Stimulated activated CD4-positive, alpha-beta T cell treated with anti-CD3 and anti-CD28 coated beads, Interleukin-12 subunit alpha, Interleukin-12 subunit beta, amount 100 ng/mL, for 24 hours (primary cell): ENCODE measurements around the gene PROM2.
"Not testable (repeated sequence)": the region's sequence is repeated elsewhere in the genome, so short reads cannot be mapped to it uniquely, and the experiment has no call there.

Experiments used
- DNase-seq, 2 experiments: peaks; one replicate each; pipeline ENCODE4 v3.0.0-alpha.2; 2020; ENCODE audit warnings: low read depth in 2 of 2

Gene PROM2

DNA sequence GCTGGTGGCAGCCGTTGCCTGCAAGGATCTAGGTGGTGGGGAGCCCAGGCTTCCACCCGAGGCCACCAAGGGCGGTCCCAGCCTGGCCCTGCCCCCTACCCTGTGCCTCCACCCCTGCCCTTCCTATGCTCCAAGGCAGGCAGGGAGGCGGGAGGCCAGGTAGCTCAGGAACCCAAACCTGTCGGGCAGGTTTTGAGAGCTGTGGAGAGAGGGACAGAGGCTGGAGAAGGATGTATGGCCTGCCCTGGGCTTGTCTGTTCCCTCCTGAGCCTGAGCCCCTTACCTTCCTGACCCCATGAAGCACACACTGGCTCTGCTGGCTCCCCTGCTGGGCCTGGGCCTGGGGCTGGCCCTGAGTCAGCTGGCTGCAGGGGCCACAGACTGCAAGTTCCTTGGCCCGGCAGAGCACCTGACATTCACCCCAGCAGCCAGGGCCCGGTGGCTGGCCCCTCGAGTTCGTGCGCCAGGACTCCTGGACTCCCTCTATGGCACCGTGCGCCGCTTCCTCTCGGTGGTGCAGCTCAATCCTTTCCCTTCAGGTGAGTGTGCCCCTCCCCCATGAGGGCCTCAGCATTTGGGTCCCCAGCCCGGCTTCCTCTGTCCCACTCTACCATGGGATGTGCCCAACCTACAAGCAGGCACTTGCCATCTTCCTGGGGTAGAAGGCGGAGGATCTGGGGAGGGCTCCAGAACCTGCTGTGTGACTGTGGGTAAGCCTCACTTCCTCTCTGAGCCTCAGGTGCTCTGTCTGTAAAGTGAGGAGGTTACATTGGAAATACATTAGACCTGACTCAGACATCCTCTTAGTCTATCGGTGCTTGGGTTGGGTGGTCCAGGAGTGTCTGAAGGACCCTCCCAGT is at the start of gene PROM2:
PROM2 (plus strand) TSS at position 159 of the 860 bp plus-strand sequence; CDS start at position 296, 137 bp downstream.
- DNase-seq: no peak

DNA sequence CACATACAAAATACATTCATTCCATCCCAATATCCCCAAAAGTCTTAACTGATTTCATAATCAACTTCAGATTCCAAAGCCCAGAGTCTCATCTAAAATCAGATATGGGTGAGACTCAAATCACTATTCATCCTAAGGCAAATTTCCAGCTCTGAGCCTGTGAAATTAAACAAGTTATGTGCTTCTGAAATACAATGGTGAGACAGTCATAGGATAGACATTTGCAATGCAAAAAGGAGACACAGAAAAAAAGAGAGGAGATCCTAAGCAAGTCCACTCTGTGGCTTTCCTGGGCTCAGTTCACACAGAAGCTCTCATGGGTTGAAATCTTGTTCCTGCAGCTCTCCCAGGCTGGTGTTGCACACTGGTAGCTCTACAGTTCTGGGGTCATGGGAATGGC is 48.6 kb upstream of the PROM2 start:
- no peak for DNase-seq

- peak in 1 of 2 experiments; percentile 42 for DNase-seq
Observed at GRCh38 chr2:95231723-95232122, 42.5 kb upstream of the PROM2 start.

GRCh38 chr2:95232232-95232631 is 42.0 kb upstream of the PROM2 start:
- DNase-seq: no peak

- no peak for DNase-seq
Observed at GRCh38 chr2:95234286-95234785, 39.9 kb upstream of the PROM2 start.

DNA sequence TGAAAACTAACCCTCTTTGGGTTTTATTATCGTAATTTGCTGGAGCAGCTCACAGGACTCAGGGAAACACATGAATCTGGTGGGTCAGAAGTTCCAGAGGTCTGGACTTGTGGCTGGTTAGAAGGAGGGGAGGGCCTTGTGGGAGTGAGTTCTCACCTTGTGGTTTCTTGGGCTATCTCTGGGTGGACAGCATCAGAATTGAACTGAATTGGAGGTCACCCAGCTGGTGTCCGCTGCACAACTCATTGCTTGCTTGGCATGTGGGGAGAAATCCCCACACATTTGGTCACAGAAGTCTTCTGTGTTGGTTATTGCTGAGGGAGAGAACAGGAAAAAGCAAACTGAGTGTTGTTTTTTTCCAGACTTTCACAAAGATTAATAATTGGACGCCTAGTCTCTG is 39.4 kb upstream of the PROM2 start:
- DNase-seq: no peak

DNA sequence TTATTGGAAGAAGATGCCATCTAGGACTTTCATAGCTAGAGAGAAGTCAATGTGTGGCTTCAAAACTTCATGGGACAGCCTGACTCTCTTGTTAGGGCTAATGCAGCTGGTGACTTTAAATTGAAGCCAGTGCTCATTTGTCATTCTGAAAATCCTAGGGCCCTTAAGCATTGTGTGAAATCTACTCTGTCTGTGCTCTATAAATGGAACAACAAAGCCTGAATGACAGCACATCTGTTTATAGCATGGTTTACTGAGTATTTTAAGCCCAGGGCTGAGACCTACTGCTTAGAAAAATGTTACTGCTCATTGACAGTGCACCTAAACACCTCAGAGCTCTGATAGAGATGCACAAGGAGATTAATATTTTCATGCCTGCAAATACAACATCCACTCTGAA is 36.1 kb upstream of the PROM2 start:
- DNase-seq: no peak

- DNase-seq: no peak
Observed at GRCh38 chr2:95240091-95240490, 34.2 kb upstream of the PROM2 start.

GRCh38 chr2:95240556-95240955 is 33.7 kb upstream of the PROM2 start:
- no peak for DNase-seq

GRCh38 chr2:95242084-95242483 is 32.2 kb upstream of the PROM2 start:
- not testable (repeated sequence) for DNase-seq

DNA sequence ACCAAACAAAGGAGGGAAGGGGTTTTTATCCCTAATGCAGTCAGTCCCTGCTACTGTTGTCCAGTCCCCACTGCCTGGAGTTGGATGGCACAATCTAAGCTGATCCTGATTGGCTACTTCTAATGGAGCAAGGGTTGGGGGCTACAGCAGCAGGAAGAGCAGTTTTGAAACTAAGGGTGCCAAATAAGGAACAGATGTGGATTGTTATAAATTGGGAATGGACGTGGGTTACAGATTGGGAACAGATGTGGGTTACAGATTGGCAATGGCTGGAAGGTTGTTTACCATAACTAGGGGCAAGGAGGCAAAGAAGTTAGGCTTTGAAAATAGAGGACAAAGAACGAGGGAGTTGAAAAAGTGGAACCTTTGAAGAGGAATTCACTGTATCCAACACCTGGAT is 16.0 kb upstream of the PROM2 start:
- DNase-seq: no peak

- DNase-seq: no peak
Observed at GRCh38 chr2:95260028-95261023, 13.9 kb upstream of the PROM2 start.

GRCh38 chr2:95261602-95262001 is 12.6 kb upstream of the PROM2 start:
- DNase-seq: no peak

DNA sequence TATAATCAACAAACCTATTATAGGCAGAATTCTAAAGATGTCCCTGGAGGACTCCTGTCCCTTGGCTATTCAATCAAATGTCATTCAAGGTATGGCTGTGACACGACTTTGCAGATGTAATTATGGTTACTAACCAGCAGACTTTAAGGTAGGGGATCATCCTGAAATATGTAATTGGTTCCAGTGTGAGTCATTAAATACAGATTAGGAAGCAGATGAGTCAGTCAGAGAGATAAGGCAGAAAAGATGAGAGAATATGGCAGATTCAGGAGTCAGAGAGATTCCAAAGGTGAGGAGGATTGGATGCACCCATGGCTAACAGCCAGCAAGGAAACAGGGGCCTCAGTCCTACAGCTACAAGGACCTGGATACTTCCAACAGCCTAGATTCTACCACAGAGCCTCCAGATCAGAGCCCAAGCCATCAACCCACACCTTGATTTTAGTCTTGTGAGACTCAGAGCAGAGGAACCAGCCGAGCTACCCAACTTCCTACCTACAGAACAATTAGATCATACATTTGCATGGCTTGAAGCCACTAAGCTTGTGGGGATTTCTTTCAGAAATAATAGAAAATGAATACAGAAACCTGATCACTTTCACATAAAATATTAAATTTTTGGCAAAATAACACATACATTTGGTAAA is 11.2 kb upstream of the PROM2 start:
- DNase-seq: no peak

DNA sequence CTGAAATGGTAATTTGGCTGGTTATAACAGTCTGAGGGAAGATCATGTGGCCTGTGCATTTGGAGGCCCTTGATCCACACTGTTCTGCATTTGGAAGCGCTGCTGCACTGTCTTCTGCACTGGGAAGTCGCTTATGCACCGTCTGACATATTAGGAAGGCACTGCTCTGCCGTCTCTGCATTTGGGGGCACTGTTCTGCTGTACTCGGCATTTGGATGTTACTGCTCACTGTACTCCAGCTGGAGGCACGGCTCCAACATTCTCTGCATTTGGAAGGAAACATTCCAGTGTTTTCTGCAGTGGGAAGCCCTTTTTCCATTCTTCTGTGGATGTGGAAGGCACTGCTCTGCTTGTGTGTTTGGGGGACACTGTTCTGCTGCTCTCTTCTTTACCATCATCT is 9.6 kb upstream of the PROM2 start:
- DNase-seq: no peak

- DNase-seq: no peak
Observed at GRCh38 chr2:95265182-95265581, 9.1 kb upstream of the PROM2 start.

- no peak for DNase-seq
Observed at GRCh38 chr2:95266781-95267430, 7.3 kb upstream of the PROM2 start.

DNA sequence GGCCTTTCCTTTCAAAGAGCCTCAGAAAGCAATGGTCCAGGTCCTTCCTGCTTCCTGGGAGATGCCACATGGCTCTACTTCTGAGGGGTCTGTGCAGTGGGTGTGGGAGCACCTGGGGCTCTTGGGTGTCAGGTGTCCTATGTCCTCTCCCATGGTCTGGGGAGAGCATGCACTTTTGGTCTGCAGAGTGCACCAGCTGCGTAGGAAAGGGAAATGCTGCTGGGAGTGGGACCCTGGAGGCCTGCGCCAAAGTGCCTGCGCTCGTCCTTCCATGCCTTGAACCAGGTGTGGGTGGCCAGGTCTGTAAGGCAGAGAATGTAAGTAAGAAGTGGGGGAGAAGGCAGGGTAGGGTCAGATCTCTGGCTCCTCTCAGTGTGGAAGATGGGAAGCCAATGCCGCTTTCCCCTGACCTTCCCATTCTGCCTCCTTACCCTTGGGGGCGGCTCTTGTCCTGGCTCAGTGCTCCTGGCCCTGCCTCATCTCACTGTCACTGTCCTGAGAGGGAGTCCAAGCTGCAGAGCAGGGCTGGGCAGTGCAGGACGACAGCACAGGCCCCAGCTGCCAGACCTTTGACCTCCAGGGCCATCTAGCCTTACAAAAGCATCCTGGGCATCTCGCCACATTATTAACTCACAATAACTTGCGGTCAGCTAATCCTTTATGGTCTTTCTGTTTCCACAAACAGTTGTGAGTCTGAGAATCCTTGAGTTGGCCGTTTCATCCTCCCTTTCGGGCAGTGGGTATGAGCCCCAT is 6.6 kb upstream of the PROM2 start:
- no peak for DNase-seq

DNA sequence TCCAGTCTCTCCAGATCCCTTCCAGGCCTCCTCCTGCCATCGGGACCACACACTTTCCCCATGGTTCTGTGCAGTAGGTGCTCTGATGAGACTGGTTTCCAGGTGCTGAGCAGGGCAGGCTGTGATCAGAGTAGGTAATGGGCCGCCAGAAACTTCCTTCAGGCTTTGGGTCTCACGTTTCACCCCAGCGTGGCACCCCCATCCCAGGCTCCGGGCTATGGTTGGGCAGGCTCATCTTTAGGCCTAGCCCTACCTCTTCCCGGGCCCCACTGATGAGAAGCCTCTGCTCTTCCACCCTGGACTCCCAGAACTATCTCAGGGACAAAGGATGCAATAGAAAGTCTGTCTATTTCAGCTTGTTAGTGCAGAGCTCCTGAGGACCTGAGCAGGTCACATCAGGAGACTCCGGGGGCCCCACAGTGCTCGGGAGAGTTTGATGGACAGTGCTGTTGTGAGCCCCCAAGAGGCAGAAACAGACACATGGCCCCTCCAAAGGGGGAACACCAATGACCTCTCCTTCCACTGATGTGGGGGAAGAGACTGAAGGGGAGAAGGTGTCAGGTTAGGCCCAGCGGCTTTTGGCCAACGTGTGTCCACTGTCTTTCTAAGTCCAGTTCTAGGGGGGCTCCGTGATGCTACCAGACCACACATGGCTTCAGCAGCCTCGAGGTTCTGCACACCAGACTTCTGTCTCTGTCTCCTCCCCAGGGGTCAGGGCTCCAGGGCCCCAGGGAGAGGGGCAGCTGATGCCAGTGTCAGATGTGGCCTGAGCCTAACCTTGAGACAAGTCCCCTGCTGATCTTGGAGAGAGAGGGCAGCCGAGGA is 5.8 kb upstream of the PROM2 start:
- no peak for DNase-seq
